NCI-H1436 (cell line): ENCODE measurements around the gene NR2C1.
"Not testable (repeated sequence)": the region's sequence is repeated elsewhere in the genome, so short reads cannot be mapped to it uniquely, and the experiment has no call there.

Experiments
- DNase-seq: peaks from one replicate; lab custom pipeline; 2025; lab: John Stamatoyannopoulos, UW

NR2C1 gene

DNA sequence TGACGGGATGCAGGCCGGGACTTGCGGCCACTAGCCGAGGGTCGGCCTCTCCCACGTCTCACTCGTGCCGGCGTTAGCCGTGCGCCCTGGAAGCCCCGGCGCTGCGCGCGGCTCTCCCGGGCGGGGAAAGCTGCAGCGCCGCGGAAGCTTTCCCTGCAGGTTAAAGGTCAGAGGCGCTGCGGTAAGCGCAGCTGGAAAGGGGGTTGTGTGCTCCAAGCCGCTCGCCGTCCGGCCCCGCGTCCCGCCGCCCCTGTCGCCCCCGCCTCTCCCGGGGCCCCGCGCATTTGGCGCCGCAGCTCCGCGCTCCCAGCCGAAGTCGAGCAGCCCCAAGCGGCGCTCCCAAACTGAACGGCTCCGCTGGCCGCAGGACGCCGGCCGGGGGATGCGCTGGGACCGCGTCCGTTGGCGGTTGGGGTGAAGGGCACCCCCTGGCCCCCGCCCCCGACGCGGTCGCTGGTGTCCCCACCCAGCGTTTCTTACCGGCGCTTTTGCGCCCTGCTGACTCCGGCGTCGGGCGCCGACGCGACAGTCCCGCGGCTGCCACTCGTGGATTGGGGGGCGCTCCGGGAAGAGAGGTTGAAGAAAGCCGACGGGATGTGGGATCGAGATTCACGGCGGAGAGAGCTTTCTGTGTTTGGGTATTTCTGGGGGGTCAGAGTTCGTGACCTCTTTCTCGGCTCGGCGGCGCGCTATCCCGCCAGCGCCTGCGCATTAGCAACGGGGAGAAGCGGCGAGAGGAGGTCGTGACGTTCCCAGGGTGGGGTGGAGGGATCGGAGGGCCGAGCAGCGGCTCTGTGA lies at the start of gene NR2C1:
NR2C1 (minus strand) TSS at position 719 of the 798 bp plus-strand sequence. CDS start 6,234 bp downstream, outside the sequence.
- peak; percentile 91 for DNase-seq

DNA sequence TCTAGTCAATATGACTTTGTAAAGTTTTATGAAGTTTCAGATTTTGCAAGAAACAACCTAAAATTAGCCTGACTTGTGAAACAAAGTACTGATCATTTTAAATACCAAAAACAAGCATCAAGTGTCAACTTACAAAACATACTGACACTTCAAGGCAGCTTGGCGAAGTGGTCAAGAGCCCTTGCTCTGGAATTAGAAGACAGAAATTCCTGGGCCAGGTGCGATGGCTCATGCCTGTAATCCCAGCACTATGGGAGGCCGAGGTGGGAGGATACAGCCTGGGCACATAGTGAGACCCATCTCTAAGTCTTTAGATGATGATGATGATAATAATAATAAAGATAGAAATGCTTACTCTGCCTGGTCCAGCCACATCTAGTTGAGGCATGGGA lies 45.4 kb upstream of the NR2C1 start:
- no peak for DNase-seq

DNA sequence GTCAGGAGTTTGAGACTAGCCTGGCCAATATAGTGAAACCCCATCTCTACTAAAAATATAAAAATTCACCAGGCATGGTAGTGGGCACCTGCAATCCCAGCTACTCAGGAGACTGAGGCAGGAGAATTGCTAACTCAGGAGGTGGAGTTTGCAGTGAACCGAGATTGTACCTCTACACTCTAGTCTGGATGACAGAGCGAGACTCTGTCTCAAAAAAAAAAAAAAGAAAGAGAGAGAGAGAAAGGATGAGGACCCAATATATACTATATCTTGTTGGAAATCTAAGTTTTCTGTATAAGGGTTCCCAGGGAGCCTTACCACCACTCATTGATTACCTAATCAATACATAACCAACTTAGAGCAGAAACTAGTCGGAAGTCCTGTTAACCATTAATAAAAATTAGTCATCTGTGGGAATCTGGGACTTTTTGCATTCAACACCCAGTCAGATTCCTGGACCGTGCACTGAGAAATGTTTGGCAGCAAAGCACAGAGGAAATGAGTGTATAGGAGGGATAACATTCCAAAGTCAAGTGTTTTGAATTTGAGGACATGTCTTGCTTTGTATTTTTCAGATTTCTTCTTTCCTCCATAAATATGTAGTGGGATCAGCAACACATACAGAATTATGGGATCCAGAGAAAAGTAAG lies 44.8 kb upstream of the NR2C1 start:
- DNase-seq, result no peak

DNA sequence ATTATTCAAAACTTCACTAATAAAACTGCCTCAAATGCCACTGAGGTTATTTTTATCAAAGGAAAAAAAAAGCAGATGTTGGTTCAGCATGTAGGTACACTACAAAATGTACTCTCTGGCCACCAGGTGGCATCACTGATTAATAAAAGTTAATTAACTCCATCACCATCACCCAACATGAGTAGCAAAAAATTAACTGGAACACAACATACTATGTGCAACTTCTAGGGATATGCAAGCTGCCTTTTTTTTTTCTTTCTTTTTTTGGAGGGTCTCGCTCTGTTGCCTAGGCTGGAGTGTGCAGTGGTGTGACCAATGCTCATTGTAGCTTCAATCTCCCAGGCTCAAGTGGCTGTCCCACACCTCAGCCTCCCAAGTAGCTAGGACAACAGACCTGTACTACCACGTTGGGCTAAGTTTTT lies 43.8 kb upstream of the NR2C1 start:
- peak; percentile 53 for DNase-seq

DNA sequence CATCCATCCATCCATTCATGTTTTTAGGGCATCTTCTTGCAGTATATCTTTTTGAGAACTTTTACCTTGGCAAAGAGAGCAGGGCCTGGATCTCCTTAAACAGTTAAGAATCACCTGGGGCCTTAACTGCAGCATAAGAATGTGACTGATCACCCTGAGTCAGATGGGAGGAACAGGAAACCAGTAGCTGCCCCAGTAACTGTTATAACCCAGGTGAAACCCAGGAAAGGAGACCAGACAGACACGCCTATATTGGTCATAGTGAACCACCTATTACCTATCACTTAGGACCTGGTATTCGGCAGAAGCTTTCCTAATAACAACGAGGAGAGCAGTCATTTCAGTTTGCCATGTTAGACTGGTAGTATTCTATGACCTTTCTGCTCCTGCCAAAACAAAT lies 43.4 kb upstream of the NR2C1 start:
- DNase-seq, result no peak

DNA sequence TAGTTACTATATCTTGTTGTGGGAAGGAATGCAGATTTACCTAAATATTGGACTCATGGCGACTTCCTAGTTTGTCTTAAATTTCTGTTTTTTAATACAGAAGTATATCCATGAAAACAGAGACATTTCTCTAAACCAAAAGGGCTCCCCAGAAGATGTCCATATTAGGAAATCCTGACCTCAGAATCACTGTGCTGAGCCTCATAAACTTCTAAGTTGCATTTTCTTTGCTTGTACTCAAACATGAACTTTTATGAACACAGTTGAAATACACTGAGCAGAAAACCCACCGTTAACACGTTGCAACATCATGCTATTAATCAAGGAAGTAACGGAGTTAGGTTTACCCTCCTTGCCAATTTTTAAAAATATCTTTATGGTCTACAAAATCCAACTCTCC lies 42.9 kb upstream of the NR2C1 start:
- no peak for DNase-seq

DNA sequence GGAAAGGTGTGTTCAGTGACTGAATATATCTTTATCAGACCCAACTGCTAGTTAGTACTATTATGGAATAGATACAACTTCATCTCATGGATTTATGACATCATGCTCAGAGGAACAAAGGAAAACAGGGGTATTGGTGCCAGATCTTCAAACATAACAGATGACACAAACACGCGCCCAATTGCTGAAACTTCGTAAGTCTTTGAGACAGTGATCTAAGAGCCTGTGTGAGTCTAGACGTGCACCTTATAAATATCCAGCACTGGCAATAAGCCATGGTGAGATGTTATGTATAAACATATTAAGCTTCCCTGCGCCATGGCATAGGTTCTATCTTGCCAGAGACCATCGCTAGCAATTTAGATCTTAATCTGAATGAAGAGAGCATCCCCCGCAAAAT lies 42.2 kb upstream of the NR2C1 start:
- no peak for DNase-seq

DNA sequence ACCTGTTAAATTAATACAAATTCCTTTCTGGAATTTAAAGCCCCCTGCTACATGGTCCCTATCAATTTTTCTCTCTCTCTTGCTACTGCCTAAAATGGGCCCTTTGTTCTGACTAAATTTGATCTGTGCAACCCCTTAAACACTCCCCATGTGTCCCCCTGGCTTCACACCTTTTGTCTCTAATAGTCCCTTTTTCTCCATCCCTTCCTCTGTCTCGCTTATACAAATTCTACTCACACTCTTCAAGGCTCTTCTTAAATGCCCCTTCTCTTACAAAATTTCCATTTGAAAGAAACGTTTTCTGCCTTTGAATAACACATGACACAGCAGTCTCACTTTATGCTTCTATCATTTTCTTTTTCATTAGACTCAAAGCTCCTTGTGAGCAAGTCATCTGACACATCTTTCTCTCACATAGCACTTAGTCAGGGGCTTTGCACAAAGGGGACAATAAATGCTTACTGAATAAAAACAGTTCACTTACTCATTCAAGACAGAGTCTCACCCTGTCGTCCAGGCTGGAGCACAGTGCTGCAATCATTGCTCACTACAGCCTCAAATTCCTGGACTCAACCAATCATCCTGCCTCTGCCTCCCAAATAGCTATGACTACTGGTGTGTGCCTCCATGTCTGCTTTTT lies 41.5 kb upstream of the NR2C1 start:
- DNase-seq, result no peak

DNA sequence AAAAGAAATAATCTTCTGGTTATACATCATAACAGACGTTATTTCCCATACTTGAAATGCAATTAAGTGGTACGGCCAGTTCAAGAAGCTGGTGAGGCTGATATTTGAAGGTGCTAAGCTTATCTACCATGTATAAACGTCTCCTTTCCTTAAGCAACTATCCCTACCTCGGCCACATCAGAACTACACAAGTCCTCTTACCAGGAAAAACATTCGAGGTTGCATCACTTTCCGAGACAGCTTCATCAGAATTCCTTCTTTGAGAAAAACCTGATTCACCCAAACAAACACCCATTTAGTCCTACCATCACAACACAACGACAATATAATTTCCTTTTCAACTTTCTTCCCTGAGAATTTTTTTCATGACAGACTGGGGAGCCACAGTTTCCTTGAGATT lies 33.9 kb upstream of the NR2C1 start:
- DNase-seq, result no peak

DNA sequence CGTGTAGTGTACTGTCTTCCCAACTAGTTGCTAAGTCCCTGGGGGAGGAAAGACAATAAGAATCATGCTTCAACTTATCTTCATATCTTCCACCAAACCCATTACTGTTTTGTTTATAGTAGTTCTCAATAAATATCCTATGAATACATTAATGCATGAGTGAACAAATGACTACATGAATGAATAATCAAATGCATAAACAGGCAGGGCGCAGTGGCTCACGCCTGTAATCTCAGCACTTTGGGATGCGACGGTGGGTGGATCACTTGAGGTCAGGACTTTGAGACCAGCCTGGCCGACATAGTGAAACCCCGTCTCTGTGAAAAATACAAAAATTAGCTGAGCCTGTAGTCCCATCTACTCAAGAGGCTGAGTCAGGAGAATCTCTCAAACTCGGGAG lies 32.1 kb upstream of the NR2C1 start:
- no peak for DNase-seq

DNA sequence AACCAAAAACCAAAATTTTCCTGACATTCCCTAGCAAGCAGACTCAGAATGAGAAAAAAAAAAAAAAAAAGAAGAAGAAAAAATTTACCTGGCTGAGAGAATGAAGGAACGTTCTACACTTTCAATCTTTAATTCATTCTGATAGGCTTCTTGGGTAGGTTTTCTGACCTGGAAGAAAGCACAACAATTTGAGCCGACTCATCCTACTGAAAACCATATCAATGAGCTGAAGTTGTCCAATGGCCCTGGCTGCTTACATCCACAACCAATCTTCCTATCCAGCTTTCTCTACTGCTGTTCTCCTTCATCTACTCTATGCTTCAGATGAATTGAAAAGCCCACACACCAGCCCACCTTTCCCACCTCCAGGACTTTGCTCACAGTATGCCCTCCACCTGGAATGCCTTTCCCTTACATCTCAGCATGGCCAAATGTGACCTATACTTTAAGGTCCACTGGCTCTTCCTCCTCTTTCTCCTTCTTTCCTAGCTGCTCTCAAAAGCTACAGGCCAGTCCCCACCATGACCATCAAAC lies 31.6 kb upstream of the NR2C1 start:
- DNase-seq, result no peak

DNA sequence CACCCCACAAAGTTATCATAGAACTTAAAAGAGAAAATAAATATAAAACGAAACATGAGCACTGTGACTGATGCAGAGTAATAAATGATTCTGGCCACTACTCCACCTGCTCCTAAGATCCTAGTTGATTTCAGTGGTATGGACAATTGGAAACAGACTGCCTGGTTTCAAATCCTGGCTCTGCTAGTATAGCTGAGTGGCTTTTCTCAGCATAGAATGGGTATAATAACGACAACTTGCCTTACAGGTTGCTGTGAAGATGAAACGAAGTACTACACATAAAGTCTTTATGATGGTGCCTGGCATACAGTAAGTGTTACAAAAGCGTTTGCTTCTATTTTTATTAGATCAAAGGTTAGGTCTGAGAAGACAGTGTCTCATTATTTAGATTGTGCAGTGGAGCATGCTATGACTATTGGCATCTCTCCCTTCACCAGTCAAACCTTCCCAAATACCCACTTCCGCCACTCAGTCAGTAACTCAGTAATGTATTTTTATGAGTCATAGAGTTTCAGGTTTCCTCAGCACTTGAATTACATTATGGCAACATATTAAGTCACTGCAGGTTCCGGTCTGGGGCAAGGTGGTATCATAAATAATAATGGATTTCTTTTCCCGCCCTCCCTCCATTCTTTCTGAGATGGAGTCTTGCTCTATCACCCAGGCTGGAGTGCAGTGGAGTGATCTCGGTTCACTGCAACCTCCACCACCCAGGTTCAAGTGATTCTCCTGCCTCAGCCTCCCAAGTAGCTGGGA lies 29.7 kb upstream of the NR2C1 start:
- peak; percentile 54 for DNase-seq

DNA sequence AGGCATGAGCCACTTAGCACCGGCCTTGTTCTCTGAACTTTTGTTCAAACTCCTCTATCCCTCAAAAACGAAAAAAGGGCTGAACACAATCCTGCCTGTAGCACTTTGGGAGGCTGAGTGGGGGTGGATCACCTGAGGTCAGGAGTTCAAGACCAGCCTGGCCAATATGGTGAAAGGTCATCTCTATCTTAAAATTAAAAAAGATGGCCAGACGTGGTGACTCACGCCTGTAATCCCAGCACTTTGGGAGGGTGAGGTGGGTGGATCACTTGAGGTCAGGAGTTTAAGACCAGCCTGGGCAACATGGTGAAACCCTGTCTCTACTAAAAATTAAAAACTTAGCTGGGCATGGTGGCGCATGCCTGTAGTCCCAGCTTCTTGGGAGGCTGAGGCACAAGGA lies 28.5 kb upstream of the NR2C1 start:
- DNase-seq, result not testable (repeated sequence)

DNA sequence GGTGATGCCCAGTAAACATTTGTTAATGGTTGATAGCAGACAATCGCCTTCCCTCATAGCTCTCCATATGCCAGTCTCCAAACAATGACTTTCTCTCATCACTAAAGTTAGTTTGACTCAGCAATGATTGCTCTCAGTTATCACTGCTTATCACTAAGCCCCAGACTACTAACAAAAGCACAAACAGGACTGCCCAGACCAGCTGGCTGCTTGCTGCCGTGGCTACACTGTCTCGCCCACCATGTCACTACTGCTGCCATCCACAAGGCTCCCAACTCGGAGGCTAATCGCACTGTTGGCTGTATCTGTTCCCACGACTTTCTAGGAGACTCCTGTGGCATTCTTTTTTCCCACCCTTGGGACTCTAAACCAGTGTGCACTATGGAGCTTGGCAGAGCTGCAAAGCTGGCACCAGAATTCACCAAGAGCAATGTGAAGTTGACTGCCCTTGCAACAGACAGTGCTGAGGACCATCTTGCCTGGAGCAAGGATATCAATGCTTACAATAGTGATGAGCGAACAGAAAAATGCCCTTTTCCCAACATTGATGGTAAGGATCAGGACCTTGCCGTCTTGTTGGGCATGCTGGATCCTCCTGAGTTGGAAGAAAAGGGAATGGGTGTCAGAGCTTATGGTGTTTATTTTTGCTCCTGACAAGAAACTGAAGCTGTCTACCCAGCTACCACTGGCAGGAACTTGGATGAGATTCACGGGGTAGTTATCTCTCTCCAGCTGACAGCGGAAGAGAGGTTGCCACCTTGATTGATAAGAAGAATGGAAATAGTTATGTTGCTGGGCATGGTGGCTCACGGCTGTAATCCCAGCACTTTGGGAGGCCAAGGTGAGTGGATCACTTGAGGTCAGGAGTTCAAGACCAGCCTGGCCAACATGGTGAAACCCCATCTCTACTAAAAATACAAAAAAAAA lies 27.1 kb upstream of the NR2C1 start:
- DNase-seq, result no peak

DNA sequence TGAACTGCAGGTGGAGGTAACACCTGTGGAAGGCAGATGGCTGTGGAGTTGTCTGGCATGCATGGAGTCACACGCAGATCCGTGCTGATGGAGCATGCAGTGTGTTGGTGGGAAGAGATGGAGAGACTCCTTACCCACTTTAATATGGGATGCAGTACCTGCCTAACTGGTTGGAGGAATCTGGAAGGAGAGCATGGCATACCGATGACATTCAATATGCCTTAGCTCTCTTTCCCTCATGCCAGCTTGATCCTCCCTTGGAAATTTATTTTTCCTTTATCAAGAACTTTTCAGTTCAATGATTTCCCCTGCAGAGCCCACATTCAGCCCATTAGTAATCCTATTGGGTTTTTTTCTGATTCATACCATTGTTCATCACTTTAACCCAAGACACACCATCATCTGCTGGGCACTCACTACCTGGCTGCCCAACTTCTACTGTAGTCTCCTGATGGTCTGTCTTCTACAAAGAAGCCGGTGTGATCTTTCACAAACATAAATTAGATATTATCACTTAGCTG lies 25.9 kb upstream of the NR2C1 start:
- DNase-seq, result no peak

DNA sequence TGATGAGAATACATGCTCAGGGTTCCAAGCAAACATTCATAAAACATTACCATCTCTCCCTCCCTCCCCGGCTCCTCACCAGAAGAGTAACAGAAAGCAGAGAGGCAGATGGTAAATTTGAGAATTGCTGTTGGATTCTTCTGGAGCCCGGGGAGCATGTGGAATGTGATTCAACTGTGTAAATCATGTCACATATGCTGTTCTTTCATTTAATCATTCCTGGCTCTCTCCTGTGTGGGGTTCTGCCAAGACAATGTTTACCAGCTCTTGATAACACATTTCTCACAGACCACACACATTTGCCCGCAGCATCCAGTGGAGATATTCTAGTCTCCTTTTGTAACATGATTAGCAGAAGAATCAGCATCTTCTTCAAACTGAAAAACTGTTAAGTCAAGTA lies 23.4 kb upstream of the NR2C1 start:
- no peak for DNase-seq

DNA sequence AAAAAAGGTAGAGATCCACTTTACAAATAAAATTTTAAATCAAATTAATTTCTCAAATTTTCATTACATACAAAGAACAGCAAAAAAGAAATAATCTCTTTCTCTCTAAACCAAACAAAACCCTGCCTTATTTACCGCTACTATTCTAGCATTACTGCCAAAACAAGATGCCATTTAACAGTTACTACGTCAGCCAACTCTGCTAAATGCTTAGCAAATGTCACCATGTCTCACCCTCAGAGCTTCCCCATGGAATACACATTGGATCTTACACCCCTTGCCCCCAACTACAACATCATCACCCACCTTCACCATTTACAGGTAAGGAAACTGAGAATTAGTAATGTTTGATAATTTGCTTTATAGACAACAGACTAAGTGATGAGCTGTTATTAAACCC lies 23.0 kb upstream of the NR2C1 start:
- DNase-seq, result no peak

DNA sequence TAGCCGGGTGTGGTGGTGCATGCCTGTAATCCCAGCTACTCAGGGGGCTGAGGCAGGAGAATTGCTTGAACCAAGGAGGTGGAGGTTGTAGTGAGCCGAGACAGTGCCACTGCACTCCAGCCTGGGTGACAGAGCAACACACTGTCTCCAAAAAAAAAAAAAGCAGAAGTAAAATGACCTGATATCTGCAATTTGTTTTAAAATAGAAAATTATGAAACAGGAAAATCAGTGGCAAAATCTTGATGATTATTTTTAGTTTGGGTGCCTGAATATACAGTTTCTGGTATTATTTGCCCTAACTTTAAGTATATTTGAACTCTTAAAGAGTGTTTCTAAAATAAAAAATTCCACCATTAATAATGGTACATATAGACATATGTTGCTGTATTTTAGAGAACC lies 22.4 kb upstream of the NR2C1 start:
- DNase-seq, result not testable (repeated sequence)

DNA sequence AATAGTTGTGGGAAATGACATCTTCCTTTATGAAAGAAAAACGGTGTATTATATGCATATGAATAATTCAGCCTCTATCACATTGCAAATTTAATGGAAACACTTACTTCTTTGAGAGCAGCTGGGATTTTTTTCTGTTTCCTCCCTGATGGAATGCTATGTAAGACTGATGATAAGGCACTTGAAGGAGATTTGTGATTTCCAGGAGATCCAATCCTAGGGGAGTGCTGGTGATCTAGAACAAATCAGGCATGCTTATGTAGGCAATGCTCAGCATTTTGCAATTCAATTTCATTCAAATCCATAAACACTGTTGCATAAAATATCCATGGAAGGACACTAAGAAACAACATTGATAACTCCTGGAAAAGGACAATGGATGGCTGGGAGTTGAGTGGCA lies 16.0 kb upstream of the NR2C1 start:
- DNase-seq, result no peak

DNA sequence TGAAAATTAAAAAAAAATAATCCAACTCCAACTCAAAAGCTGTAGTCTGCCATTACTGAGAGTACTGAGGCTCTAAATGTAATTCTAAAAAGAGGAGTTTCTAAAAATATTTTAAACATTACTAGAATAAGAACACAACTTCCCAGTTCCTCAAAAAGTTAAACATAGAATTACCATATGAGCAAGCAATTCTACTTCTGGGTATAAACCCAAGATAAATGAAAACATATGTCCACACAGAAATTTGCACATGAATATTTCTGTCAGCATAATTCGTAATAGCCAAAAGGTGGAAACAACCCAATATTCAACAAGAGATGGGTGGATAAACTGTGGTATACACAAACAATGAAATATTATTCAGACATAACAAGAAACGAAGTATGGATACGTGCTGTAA lies 15.0 kb upstream of the NR2C1 start:
- no peak for DNase-seq

DNA sequence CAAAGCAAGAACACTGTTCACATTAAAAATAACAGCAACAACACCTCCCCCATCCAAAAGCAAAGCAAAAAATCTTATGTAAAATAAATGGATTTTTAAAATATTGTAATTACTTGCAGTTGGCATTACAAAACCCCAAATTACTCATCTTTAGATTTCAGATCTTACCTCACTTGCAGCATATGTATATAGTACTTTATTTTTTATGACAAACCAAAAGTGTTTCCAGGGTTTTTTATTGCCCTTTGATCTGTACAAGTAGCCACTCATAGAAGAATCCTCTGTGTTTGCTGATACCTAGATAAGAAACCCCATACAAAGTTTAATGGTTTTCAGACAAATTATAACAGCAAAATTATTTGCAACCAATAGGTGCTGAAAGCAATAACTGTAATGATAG lies 12.2 kb upstream of the NR2C1 start:
- DNase-seq, result no peak
